H9 (cell line): ENCODE results near the gene BCAR3. TPM values are rescaled to one million over a fixed set of nuclear protein-coding genes. Genes with fewer than 3 reads are reported as not detected.

Experiments
- DNase-seq: peaks from one replicate; pipeline ENCODE4 v3.0.0-alpha.2; 2017
- H2AFZ ChIP-seq: one replicate; pipeline ENCODE4 v1.6.1; 2013; ENCODE audit warnings: mild to moderate bottlenecking, low read length, control low read depth, moderate library complexity
- H2AK5ac ChIP-seq: 2 replicates; pipeline ENCODE4 v1.6.1; 2013; ENCODE audit warnings: low read length, control low read depth, mixed read lengths; ENCODE audit not compliant: insufficient read length
- H2BK120ac ChIP-seq: one replicate; pipeline ENCODE4 v1.6.1; 2013; ENCODE audit warnings: low read depth, mild to moderate bottlenecking, low read length, control low read depth, inconsistent platforms; ENCODE audit not compliant: poor library complexity, severe bottlenecking
- H2BK12ac ChIP-seq: 2 replicates; pipeline ENCODE4 v1.6.1; 2013; ENCODE audit warnings: low read length, control low read depth, mixed read lengths, low read depth; ENCODE audit not compliant: insufficient read length
- H2BK15ac ChIP-seq: 2 replicates; pipeline ENCODE4 v1.6.1; 2013; ENCODE audit warnings: low read depth, low read length, control low read depth
- H2BK20ac ChIP-seq: one replicate; pipeline ENCODE4 v1.6.1; 2013; ENCODE audit warnings: low read depth, mild to moderate bottlenecking, low read length, control low read depth, inconsistent platforms; ENCODE audit not compliant: poor library complexity, severe bottlenecking
- H2BK5ac ChIP-seq: 2 replicates; pipeline ENCODE4 v1.6.1; 2013; ENCODE audit warnings: low read length, control low read depth, mixed read lengths; ENCODE audit not compliant: insufficient read length
- H3K14ac ChIP-seq: 2 replicates; pipeline ENCODE4 v1.6.1; 2013; ENCODE audit warnings: low read length, control low read depth; ENCODE audit not compliant: insufficient read depth
- H3K18ac ChIP-seq: 2 replicates; pipeline ENCODE4 v1.6.1; 2013; ENCODE audit warnings: low read depth, mild to moderate bottlenecking, mixed read lengths, low read length, control low read depth; ENCODE audit not compliant: insufficient read length
- H3K23ac ChIP-seq: 2 replicates; pipeline ENCODE4 v1.6.1; 2013; ENCODE audit warnings: low read length, control low read depth, mixed read lengths, low read depth; ENCODE audit not compliant: insufficient read length
- H3K23me2 ChIP-seq: 2 replicates; pipeline ENCODE4 v1.6.1; 2013; ENCODE audit warnings: low read depth, mild to moderate bottlenecking, mixed read lengths, low read length, control low read depth; ENCODE audit not compliant: insufficient read length, poor library complexity, severe bottlenecking
- H3K27ac ChIP-seq: 2 replicates; pipeline ENCODE4 v1.5.1; 2013; ENCODE audit warnings: low read length, control low read depth, mixed read lengths, low read depth; ENCODE audit not compliant: insufficient read length
- H3K27me3 ChIP-seq: 2 replicates; pipeline ENCODE4 v1.6.1; 2013; ENCODE audit warnings: low read length, control low read depth, inconsistent platforms; ENCODE audit not compliant: insufficient read depth
- H3K4ac ChIP-seq: 2 replicates; pipeline ENCODE4 v1.6.1; 2013; ENCODE audit warnings: low read depth, mild to moderate bottlenecking, control low read depth, inconsistent platforms, low read length, moderate library complexity
- H3K4me1 ChIP-seq: 2 replicates; pipeline ENCODE4 v1.6.1; 2013; ENCODE audit warnings: low read length, control low read depth, inconsistent platforms; ENCODE audit not compliant: insufficient read depth
- H3K4me2 ChIP-seq: 2 replicates; pipeline ENCODE4 v1.6.1; 2013; ENCODE audit warnings: low read length, control low read depth, mixed read lengths; ENCODE audit not compliant: insufficient read length, insufficient read depth
- H3K56ac ChIP-seq: 2 replicates; pipeline ENCODE4 v1.6.1; 2013; ENCODE audit warnings: low read depth, mild to moderate bottlenecking, mixed read lengths, low read length, control low read depth; ENCODE audit not compliant: insufficient read length
- H3K79me1 ChIP-seq: 2 replicates; pipeline ENCODE4 v1.6.1; 2013; ENCODE audit warnings: low read depth, mild to moderate bottlenecking, moderate library complexity, low read length, control low read depth, inconsistent platforms; ENCODE audit not compliant: insufficient read depth, poor library complexity, severe bottlenecking
- H3K79me2 ChIP-seq: 2 replicates; pipeline ENCODE4 v1.6.1; 2013; ENCODE audit warnings: low read length, control low read depth, inconsistent platforms; ENCODE audit not compliant: insufficient read depth
- H3K9ac ChIP-seq: 2 replicates; pipeline ENCODE4 v1.6.1; 2013; ENCODE audit warnings: low read length, control low read depth, mixed read lengths; ENCODE audit not compliant: insufficient read length; ENCODE audit errors: extremely low read depth
- H3K9me3 ChIP-seq: one replicate; pipeline ENCODE4 v1.6.1; 2013; ENCODE audit warnings: low read depth, low read length, inconsistent platforms; ENCODE audit not compliant: control insufficient read depth
- H3T11ph ChIP-seq: one replicate; pipeline ENCODE4 v1.6.1; 2013; ENCODE audit warnings: mild to moderate bottlenecking, low read length, control low read depth, inconsistent platforms
- H4K20me1 ChIP-seq: one replicate; pipeline ENCODE4 v1.6.1; 2013; ENCODE audit not compliant: control insufficient read depth, insufficient read length, insufficient read depth
- H4K5ac ChIP-seq: 2 replicates; pipeline ENCODE4 v1.6.1; 2013; ENCODE audit warnings: low read depth, mild to moderate bottlenecking, mixed read lengths, low read length, control low read depth; ENCODE audit not compliant: insufficient read length
- H4K8ac ChIP-seq: replicated peaks from 2 replicates; pipeline ENCODE4 v1.6.1; 2013; ENCODE audit warnings: low read length, control low read depth, mixed read lengths, low read depth; ENCODE audit not compliant: insufficient read length
- H4K91ac ChIP-seq: 2 replicates; pipeline ENCODE4 v1.6.1; 2013; ENCODE audit warnings: low read depth, mild to moderate bottlenecking, moderate library complexity, mixed read lengths, low read length, control low read depth; ENCODE audit not compliant: insufficient read length
- H3K27ac Mint-ChIP-seq, 3 experiments: 2 replicates in 2 of 3; 3 replicates in 1 of 3; pipeline ENCODE4 v1.8.0; 2020 to 2021; ENCODE audit warnings: mixed read lengths in 3 of 3, mild to moderate bottlenecking in 1 of 3, moderate library complexity in 1 of 3
- H3K27me3 Mint-ChIP-seq: 2 replicates; pipeline ENCODE4 v1.8.0; 2021; ENCODE audit warnings: low read depth, mild to moderate bottlenecking, moderate library complexity, mixed read lengths
- H3K36me3 Mint-ChIP-seq, 3 experiments: 2 replicates in 2 of 3; 3 replicates in 1 of 3; pipeline ENCODE4 v1.8.0; 2020 to 2021; ENCODE audit warnings: low read depth in 3 of 3, mixed read lengths in 3 of 3; ENCODE audit not compliant: insufficient read depth in 1 of 3
- H3K4me1 Mint-ChIP-seq, 2 experiments: 2 replicates each; pipeline ENCODE4 v1.8.0; 2020; ENCODE audit warnings: mixed read lengths in 2 of 2
- H3K4me3 Mint-ChIP-seq, 2 experiments: 2 replicates in 1 of 2; 3 replicates in 1 of 2; pipeline ENCODE4 v1.8.0; 2020 to 2021; ENCODE audit warnings: mild to moderate bottlenecking in 2 of 2, mixed read lengths in 2 of 2, moderate library complexity in 1 of 2
- H3K9me3 Mint-ChIP-seq, 2 experiments: 2 replicates in 1 of 2; 3 replicates in 1 of 2; pipeline ENCODE4 v1.8.0; 2020; ENCODE audit warnings: mild to moderate bottlenecking in 2 of 2, mixed read lengths in 2 of 2, moderate library complexity in 1 of 2
- CTCF ChIP-seq: fragments of 200-600 bp; sonication (generic); conservative IDR thresholded peaks from 3 replicates; pipeline ENCODE4 v1.8.0; 2021; ENCODE audit warnings: antibody characterized with exemption, mild to moderate bottlenecking
- WGBS: extraction: QIAGEN DNeasy Blood & Tissue Kit; methylation state at CpG from one replicate; pipeline ENCODE4 v1.1.7; 2013; ENCODE audit warnings: missing lambda C conversion rate, low lambda C conversion rate, mixed read lengths; ENCODE audit not compliant: insufficient read length; ENCODE audit errors: extremely low coverage; 5-methylcytosine and 5-hydroxymethylcytosine counted together
- total RNA-seq: library from RNA; stranded (reverse); gene quantifications from 2 replicates; pipeline ENCODE4 v1.2.1, GENCODE V29; 2021

The BCAR3 gene
- total RNA-seq, 1 experiment from 2014 or later = 4.9 TPM

DNA sequence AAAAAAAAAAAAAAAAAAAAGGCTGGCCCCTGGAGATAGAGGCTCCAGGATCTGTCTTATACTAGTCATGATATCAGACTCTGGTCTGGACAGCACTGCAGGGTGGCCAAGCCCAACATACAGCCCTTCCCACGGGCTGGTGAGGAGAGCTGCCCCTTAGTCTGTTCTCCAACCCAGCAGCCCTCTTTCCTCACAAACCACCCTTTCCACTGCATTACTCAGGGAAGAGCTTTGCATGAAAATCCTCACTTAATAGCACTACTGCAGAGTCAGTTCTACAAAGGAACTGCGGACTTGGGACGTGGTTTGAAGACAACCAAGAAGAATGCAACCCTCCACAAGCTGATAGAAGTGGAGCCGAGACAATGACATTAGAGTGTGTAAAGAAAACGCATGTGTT, 5.7 kb downstream of the BCAR3 start:
- Histone ChIP-seq H3K18ac (no peak overlapping the region), H2AFZ (no peak overlapping the region), H3K14ac (no peak overlapping the region), H3K56ac (no peak overlapping the region), H4K5ac (no peak overlapping the region), H2BK15ac (no peak overlapping the region), H4K20me1 (no peaks in the 10 kb centered on the region), H3K9me3 (no peaks in the 10 kb centered on the region), H2BK12ac (no peak overlapping the region), H3K4me2 (no peak overlapping the region), H3K79me1 (no peaks in the 10 kb centered on the region), H3K4ac (no peak overlapping the region), H3K9ac (no peak overlapping the region), H3K23me2 (peaks cover 5% of the 10 kb centered on the region), H3K27ac (no peak overlapping the region), H4K8ac (no peak overlapping the region), H2AK5ac (no peak overlapping the region), H2BK120ac (no peak overlapping the region), H3K79me2 (peaks cover 2% of the 10 kb centered on the region; the same call in 1 of the 2 replicates), H4K91ac (no peak overlapping the region), H3K23ac (no peak overlapping the region), H3T11ph (no peak overlapping the region), H2BK5ac (no peak overlapping the region), H3K27me3 (no peaks in the 10 kb centered on the region), H2BK20ac (no peak overlapping the region), H3K4me1 (peaks cover 6% of the 10 kb centered on the region; the same call in 1 of the 2 replicates)
- Mint-ChIP-seq H3K27me3 (peaks cover 13% of the 10 kb centered on the region), H3K4me1 (peaks cover 44 to 48% of the 10 kb centered on the region in 2 experiments), H3K27ac (no peak overlapping the region), H3K4me3 (no peak overlapping the region; a peak in 1 of 5 replicates), H3K36me3 (peaks cover 5 to 19% (median 8%) of the 10 kb centered on the region in 3 experiments), H3K9me3 (no peaks in the 10 kb centered on the region)
- peak; percentile 5 for DNase-seq
- whole genome bisulfite sequencing = no CpG with 5 or more reads among the region's 5 CpGs
- no peak for TF ChIP-seq CTCF
